Peyer's patch (tissue), 4 donors: ENCODE results near the gene LRRN2. TPM values are rescaled to one million over a fixed set of nuclear protein-coding genes. Genes with fewer than 3 reads are reported as not detected.
A peak's percentile ranks its signal among the peaks of the same experiment; 100 is the strongest.

Source experiments
- DNase-seq, 3 donors: peaks; one replicate each; pipeline ENCODE4 v3.0.0-alpha.2; 2017 to 2019
- H3K27ac ChIP-seq, 4 donors: fragments of 200-600 bp; sonication (generic); one replicate each; pipeline ENCODE4 v1.5.1; 2016 to 2019
- H3K27me3 ChIP-seq, 2 donors: fragments of 200-600 bp; sonication (generic); one replicate each; pipeline ENCODE4 v1.5.1; 2019
- H3K36me3 ChIP-seq, 3 donors: fragments of 200-600 bp; sonication (generic); one replicate each; pipeline ENCODE4 v1.5.1; 2016 to 2019
- H3K4me1 ChIP-seq, 4 donors: fragments of 200-600 bp; sonication (generic); one replicate each; pipeline ENCODE4 v1.5.1; 2016 to 2019
- H3K4me3 ChIP-seq, 4 donors: fragments of 200-600 bp; sonication (generic); 1 replicate in 3 of 4; 2 replicates in 1 of 4; pipeline ENCODE4 v1.5.1; 2016 to 2019; ENCODE audit warnings: mild to moderate bottlenecking in 1 of 4
- H3K9me3 ChIP-seq, 4 donors: fragments of 200-600 bp; sonication (generic); one replicate each; pipeline ENCODE4 v1.5.1; 2016 to 2019; ENCODE audit warnings: mild to moderate bottlenecking in 1 of 4
- CTCF ChIP-seq, 6 experiments: fragments of 450-650 bp in 4 of 6; fragments of 200-600 bp in 2 of 6; sonication (generic) in 1 of 6; IDR thresholded peaks; one replicate each; pipeline ENCODE4 v1.5.1; 2017 to 2019; ENCODE audit warnings: antibody characterized with exemption in 6 of 6, mild to moderate bottlenecking in 3 of 6, moderate library complexity in 1 of 6
- POLR2A ChIP-seq, 2 donors: fragments of 450-650 bp; IDR thresholded peaks; one replicate each; pipeline ENCODE4 v1.5.1; 2017; ENCODE audit warnings: antibody characterized with exemption in 2 of 2, mild to moderate bottlenecking in 2 of 2, moderate library complexity in 2 of 2
- total RNA-seq, 4 donors: library from RNA; depleted of rRNA; stranded (reverse); fragments of >200 nt; gene quantifications; one replicate each; pipeline ENCODE4 v1.1.0, GENCODE V29; 2016

LRRN2 gene
- total RNA-seq, 4 donors from 2014 or later = 0.66 to 1.6 (median 0.70) TPM; not detected in 1

- peaks cover 0 to 3% (median 0%) of the 10 kb centered on the region in 4 donors for H3K4me1 ChIP-seq
- H3K4me3 ChIP-seq = no peak overlapping the region
- H3K36me3 ChIP-seq = no peaks in the 10 kb centered on the region
- no peak overlapping the region for H3K27ac ChIP-seq
- no peaks in the 10 kb centered on the region for H3K9me3 ChIP-seq
- DNase-seq = no peak
- no peak for TF ChIP-seq CTCF (IDR thresholded peaks at IDR 0.05)
- TF ChIP-seq POLR2A (IDR thresholded peaks at IDR 0.05) = no peak
- H3K27me3 ChIP-seq = no peaks in the 10 kb centered on the region
These were observed 56.7 kb downstream of the LRRN2 start for GRCh38 chr1:204628868-204629267.

GRCh38 chr1:204627436-204627835 is 58.1 kb downstream of the LRRN2 start:
- TF ChIP-seq CTCF (IDR thresholded peaks at IDR 0.05) = no peak
- no peak for TF ChIP-seq POLR2A (IDR thresholded peaks at IDR 0.05)

GRCh38 chr1:204626381-204626780 is 59.2 kb downstream of the LRRN2 start:
- peaks cover 0 to 12% (median 0%) of the 10 kb centered on the region in 4 donors for H3K4me1 ChIP-seq
- H3K36me3 ChIP-seq = no peaks in the 10 kb centered on the region
- no peaks in the 10 kb centered on the region for H3K27me3 ChIP-seq
- TF ChIP-seq POLR2A (IDR thresholded peaks at IDR 0.05) (no peak), CTCF (IDR thresholded peaks at IDR 0.05) (no peak)
- H3K4me3 ChIP-seq = no peak overlapping the region
- H3K27ac ChIP-seq = no peak overlapping the region
- no peaks in the 10 kb centered on the region for H3K9me3 ChIP-seq
- no peak for DNase-seq

More at GRCh38 chr1:204627436-204627835, 58.1 kb downstream of the LRRN2 start:
- DNase-seq = no peak
- Histone ChIP-seq H3K9me3 (no peaks in the 10 kb centered on the region), H3K36me3 (no peaks in the 10 kb centered on the region), H3K27ac (no peak overlapping the region), H3K4me3 (no peak overlapping the region), H3K4me1 (peaks cover 0 to 12% (median 0%) of the 10 kb centered on the region in 4 donors), H3K27me3 (no peaks in the 10 kb centered on the region)

- Histone ChIP-seq H3K27me3 (no peaks in the 10 kb centered on the region), H3K9me3 (no peaks in the 10 kb centered on the region), H3K36me3 (no peaks in the 10 kb centered on the region), H3K4me1 (peaks cover 0 to 12% (median 0%) of the 10 kb centered on the region in 4 donors), H3K27ac (no peak overlapping the region), H3K4me3 (no peak overlapping the region)
- DNase-seq = no peak
- TF ChIP-seq CTCF (IDR thresholded peaks at IDR 0.05) (no peak), POLR2A (IDR thresholded peaks at IDR 0.05) (no peak)
These were observed 60.8 kb downstream of the LRRN2 start for GRCh38 chr1:204624631-204625216.

- Histone ChIP-seq H3K36me3 (no peaks in the 10 kb centered on the region), H3K4me1 (peaks cover 0 to 12% (median 0%) of the 10 kb centered on the region in 4 donors), H3K27me3 (no peaks in the 10 kb centered on the region), H3K27ac (no peak overlapping the region), H3K4me3 (no peak overlapping the region), H3K9me3 (no peaks in the 10 kb centered on the region)
- DNase-seq = no peak
- no peak for TF ChIP-seq POLR2A (IDR thresholded peaks at IDR 0.05)
- TF ChIP-seq CTCF (IDR thresholded peaks at IDR 0.05) = peak in 3 of 6 experiments; percentile 9 to 19 (median 18)
These were observed 61.6 kb downstream of the LRRN2 start for GRCh38 chr1:204623894-204624361.
